RWPE2 (cell line): ENCODE data around the gene TSPAN16.

Source experiments
- ATAC-seq: fragments of 200-7000 bp; cut with Tn5 transposase; 3 replicates; pipeline ENCODE4 v1.9.1; 2021; ENCODE audit warnings: low read depth
- DNase-seq: peaks from one replicate; pipeline ENCODE4 v3.0.0-alpha.2; 2020; ENCODE audit warnings: low spot score
- H3K27ac ChIP-seq: fragments of 450-650 bp; 2 replicates; pipeline ENCODE4 v1.5.1; 2017; ENCODE audit warnings: mild to moderate bottlenecking; ENCODE audit not compliant: poor library complexity, severe bottlenecking
- H3K27me3 ChIP-seq: fragments of 250-450 bp; sonication (Bioruptor Pico); 2 replicates; pipeline ENCODE4 v1.5.1; 2021; ENCODE audit warnings: mild to moderate bottlenecking, moderate library complexity; ENCODE audit not compliant: insufficient read depth, poor library complexity, severe bottlenecking
- H3K36me3 ChIP-seq: fragments of 250-450 bp; sonication (Bioruptor Pico); 2 replicates; pipeline ENCODE4 v1.5.1; 2020; ENCODE audit warnings: low read depth, mild to moderate bottlenecking, moderate library complexity
- H3K4me1 ChIP-seq: fragments of 250-450 bp; sonication (Bioruptor Pico); 2 replicates; pipeline ENCODE4 v1.5.1; 2021; ENCODE audit warnings: mild to moderate bottlenecking, moderate library complexity; ENCODE audit not compliant: insufficient read depth, poor library complexity, severe bottlenecking
- H3K4me3 ChIP-seq: fragments of 250-450 bp; sonication (Bioruptor Pico); 2 replicates; pipeline ENCODE4 v1.5.1; 2021; ENCODE audit warnings: mild to moderate bottlenecking, moderate library complexity; ENCODE audit not compliant: severe bottlenecking
- H3K9me3 ChIP-seq: fragments of 250-450 bp; sonication (Bioruptor Pico); 2 replicates; pipeline ENCODE4 v1.5.1; 2021; ENCODE audit warnings: mild to moderate bottlenecking, moderate library complexity; ENCODE audit not compliant: severe bottlenecking
- CTCF ChIP-seq: fragments of 450-650 bp; IDR thresholded peaks from one replicate; pipeline ENCODE4 v1.5.1; 2017; ENCODE audit warnings: mild to moderate bottlenecking, moderate library complexity; ENCODE audit not compliant: poor library complexity, severe bottlenecking

TSPAN16 gene

GRCh38 chr19:11335449-11336146 is 39.6 kb downstream of the TSPAN16 start:
- Histone ChIP-seq H3K4me1 (no peaks in the 10 kb centered on the region), H3K27ac (no peak overlapping the region), H3K27me3 (no peaks in the 10 kb centered on the region), H3K4me3 (no peak overlapping the region), H3K9me3 (no peaks in the 10 kb centered on the region), H3K36me3 (peaks cover 57% of the 10 kb centered on the region)
- no peak for TF ChIP-seq CTCF
- ATAC-seq, result no peak
- DNase-seq, result no peak

DNA sequence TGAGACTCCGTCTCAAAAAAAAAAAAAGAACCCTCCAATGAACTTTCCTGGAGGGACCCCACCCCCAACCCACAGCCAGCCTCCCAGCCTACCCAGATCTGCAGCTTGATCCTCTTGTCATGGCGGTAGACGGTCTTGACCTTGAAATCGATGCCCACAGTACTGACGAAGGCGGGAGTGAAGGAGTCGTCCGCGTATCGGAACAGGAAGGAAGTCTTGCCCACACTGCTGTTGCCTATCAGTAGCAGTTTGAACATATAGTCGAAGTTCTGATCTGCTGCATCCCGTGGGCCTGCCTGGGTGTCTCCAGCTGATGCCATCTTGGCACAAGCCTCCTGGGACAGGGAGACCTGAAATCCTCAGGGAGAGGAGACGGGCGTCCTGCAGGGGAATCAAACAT is 41.1 kb downstream of the TSPAN16 start:
- DNase-seq (no peak), ATAC-seq (no peak)
- H3K4me1 ChIP-seq, result no peaks in the 10 kb centered on the region
- H3K27ac ChIP-seq, result no peak overlapping the region
- peaks cover 50% of the 10 kb centered on the region for H3K36me3 ChIP-seq
- H3K9me3 ChIP-seq, result no peaks in the 10 kb centered on the region
- no peaks in the 10 kb centered on the region for H3K27me3 ChIP-seq
- TF ChIP-seq CTCF, result no peak
- H3K4me3 ChIP-seq, result no peak overlapping the region

DNA sequence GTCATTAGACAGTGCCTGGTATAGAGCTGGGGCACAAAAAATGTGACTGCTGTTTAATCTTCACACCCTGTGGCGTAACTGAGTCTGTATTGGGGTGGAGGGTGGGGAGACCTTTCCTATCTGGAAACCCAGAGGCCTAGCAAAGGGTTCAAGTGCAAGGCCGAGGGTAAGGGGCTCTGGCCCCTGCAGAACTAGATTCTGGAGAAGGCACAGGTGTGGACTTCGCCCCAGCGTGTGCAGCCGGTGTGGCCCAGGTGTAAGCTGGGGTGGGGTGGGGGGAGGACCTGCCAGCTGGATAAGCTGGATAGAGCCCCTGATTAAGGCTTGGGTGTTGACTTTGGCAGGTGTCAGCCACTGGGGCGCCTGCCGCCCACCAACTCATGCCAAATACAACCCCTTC is 42.2 kb downstream of the TSPAN16 start:
- H3K36me3 ChIP-seq, result peaks cover 40% of the 10 kb centered on the region
- ATAC-seq (no peak), DNase-seq (no peak)
- TF ChIP-seq CTCF, result no peak
- H3K9me3 ChIP-seq, result no peaks in the 10 kb centered on the region
- no peak overlapping the region for H3K4me3 ChIP-seq
- peak overlapping the region; percentile 42 for H3K27ac ChIP-seq
- H3K27me3 ChIP-seq, result no peaks in the 10 kb centered on the region
- no peaks in the 10 kb centered on the region for H3K4me1 ChIP-seq

GRCh38 chr19:11338569-11339253 is 42.8 kb downstream of the TSPAN16 start:
- no peaks in the 10 kb centered on the region for H3K27me3 ChIP-seq
- H3K27ac ChIP-seq, result peak overlapping the region; percentile 42
- no peaks in the 10 kb centered on the region for H3K4me1 ChIP-seq
- TF ChIP-seq CTCF, result no peak
- peaks cover 34% of the 10 kb centered on the region for H3K36me3 ChIP-seq
- peak overlapping the region; percentile 63 for H3K4me3 ChIP-seq
- H3K9me3 ChIP-seq, result no peaks in the 10 kb centered on the region
- ATAC-seq, result peak; percentile 53
- no peak for DNase-seq
